GM21619 (cell line): ENCODE data around the gene ERLEC1.
"Not testable (repeated sequence)": the region's sequence is repeated elsewhere in the genome, so short reads cannot be mapped to it uniquely, and the experiment has no call there.

Experiments used
- ATAC-seq: cut with Tn5 transposase; IDR thresholded peaks from one replicate; pipeline ENCODE4 v1.9.1; 2021; ENCODE audit not compliant: unreplicated experiment

ERLEC1 gene

GRCh38 chr2:53829273-53829979, 42.6 kb downstream of the ERLEC1 start:
- no peak for ATAC-seq

- ATAC-seq, result not testable (repeated sequence)
These were observed 43.1 kb downstream of the ERLEC1 start for GRCh38 chr2:53829980-53830290.

DNA sequence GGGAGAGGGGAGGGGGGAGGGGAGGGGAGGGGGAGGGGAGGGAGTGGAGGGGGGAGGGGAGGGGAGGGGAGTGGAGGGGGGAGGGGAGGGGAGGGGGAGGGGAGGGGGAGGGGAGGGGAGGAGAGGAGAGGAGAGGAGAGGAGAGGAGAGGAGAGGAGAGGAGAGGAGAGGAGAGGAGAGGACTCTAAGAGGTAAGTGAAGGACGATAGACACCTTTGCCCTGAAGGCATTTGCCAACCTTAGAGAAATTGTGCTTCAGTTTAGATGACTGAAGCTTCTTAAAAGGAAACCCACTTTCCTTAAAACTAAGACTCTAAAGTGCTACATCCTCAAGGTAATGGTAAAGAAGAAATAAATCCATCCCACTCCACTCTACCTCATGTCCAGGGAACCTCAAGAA, 53.7 kb downstream of the ERLEC1 start:
- ATAC-seq, result no peak

- ATAC-seq, result not testable (repeated sequence)
These were observed 54.8 kb downstream of the ERLEC1 start for GRCh38 chr2:53841651-53842050.

DNA sequence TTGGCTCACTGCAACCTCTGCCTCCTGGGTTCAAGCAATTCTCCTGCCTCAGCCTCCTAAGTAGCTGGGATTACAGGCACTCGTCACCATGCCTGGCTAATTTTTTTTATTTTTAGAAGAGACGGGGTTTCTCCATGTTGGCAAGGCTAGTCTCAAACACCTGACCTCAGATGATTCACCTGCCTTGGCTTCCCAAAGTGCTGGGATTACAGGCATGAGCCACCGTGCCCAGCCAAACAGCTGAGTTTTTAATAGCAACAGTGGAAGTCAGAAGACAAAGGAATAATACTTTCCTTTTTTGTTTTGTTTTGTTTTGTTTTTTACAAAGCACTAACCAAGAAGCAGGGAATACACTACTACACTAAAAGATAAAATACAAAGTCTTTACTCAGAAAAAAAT, 56.0 kb downstream of the ERLEC1 start:
- ATAC-seq, result no peak

DNA sequence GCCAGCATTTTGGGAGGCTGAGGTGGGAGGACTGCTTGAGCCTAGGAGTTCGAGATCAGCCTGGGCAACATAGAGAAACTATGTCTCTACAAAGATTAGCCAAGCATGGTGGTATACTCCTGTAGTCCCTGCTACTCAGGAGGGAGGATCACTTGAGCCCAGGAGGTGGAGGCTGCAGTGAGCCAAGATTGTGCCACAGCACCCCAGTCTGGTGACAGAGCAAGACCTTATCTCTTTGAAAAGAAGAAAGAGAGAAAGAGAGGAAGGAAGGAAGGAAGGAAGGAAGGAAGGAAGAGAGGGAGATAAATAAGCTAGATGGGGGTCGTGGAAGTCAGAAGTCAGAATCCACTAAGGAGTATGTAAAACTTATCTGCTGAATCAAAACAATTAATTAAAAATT, 56.8 kb downstream of the ERLEC1 start:
- ATAC-seq, result no peak

DNA sequence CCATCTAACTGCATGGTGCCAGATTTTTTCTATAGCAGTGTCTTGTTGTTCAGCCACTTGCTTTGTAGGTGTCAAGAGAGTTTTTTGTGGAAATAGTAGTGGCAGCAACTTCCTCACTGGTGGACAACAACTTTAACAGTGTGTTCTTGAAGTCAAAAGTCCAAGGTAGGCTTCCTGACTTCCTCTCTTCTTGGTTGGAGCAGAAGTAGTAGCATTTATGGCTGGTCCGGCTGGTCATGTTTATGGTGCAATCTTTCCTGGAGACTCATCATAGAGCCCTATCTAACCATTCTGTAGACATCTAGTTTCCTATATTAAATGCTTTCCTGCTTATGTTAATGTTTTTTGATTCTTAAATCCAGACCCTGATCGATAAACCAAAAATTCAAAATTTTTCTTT, 61.2 kb downstream of the ERLEC1 start:
- ATAC-seq, result no peak

DNA sequence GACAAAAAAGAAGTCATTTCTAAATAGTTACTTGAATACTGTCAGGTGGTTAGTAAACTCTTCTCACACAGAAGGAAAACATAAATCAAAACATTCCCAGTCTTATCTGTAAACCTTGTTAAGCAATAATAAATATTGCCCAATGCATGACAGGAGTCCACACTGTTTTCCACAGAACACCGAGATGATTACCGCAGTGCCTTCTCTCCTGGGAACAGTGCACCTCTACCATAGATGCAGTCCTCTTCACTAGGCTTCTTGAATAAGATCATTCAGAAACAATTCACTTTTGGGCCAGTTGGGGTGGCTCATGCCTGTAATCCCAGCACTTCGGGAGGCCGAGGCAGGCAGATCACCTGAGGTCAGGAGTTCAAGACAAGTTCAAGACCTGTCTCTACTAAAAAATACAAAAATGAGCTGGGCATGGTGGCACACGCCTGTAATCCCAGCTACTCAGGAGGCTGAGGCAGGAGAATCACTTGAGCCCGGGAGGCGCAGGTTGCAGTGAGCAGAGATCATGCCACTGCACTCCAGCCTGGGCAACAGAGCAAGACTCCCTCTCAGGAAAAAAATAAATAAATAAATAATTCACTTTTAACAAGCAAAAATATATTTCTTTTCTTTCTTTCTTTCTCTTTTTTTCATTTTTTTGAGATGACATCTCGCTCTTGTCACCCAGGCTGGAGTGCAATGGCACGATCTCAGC, 64.4 kb downstream of the ERLEC1 start:
- not testable (repeated sequence) for ATAC-seq

GRCh38 chr2:53852532-53852931, 65.7 kb downstream of the ERLEC1 start:
- no peak for ATAC-seq

- ATAC-seq, result peak; percentile 65
These were observed 67.8 kb downstream of the ERLEC1 start for GRCh38 chr2:53854678-53855077.

GRCh38 chr2:53856272-53856671, 69.4 kb downstream of the ERLEC1 start:
- ATAC-seq, result no peak

DNA sequence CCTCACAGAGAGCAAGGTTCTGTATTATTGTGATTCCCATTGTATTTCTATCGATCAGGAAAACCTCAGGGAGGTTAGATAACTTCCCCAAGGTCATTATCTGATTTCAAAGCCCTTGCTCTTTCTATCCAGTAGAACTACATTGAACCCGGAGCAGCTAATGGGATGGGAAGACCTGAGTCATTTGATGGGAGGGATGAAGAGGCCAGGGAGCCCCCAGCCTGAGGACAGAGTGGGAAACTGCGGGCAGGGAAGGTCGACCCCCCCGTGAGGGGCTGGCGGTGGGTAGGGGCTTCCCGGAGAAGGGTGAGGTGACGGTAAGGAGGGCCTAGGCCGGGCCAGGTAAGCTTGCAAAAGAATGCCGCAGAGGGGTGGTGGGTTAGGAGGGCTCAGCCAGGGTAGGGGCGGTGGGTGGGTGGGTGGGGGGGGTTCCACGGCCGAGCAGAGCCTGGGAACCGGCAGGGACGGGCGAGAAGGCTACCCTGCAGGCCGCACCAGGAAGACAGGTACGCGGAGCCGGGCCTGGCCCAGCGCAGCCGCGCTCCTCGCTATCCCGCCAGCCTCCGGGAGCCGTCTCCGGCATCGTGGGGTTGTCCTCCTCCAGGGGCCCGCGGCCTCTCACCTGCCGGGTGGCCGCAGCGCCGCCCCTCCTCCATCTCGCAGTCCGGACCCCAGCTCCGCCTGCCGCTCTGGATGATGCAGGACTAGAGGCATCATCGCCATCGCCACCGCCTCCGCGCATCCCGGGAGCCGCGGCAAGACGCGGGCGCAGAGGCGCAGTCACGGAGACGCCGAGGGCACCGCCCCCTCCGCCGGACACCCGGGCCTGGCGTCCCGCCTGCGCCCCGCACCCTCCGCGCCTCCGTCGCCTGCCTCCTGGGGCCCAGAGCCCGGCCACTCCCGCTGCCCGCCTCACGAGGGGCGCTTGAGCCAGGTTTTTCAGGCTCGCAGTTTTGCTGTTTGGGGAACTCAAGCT, 72.7 kb downstream of the ERLEC1 start, which contains the start of gene GPR75:
GPR75 (minus strand) TSS at position 762 of the 976 bp plus-strand sequence. CDS start 5,211 bp downstream, outside the sequence.
- no peak for ATAC-seq

DNA sequence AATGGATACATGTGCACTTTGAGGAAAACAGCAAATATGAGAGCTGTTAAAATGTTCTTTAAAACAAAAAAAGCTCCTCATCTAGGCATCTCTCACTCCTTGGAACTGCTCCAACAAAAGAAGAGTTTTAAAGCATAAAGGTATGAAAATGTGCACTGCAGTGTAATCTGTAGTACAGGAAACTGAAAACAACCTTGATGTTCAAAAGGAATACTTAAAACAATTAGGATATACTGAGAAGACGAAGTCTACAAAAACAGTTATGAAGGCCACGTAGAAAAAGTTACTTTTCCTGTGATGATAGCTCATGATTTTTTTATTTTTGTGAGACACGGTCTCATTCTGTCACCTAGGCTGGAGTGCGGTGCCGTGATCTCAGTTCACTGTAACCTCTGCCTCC, 75.0 kb downstream of the ERLEC1 start:
- no peak for ATAC-seq

DNA sequence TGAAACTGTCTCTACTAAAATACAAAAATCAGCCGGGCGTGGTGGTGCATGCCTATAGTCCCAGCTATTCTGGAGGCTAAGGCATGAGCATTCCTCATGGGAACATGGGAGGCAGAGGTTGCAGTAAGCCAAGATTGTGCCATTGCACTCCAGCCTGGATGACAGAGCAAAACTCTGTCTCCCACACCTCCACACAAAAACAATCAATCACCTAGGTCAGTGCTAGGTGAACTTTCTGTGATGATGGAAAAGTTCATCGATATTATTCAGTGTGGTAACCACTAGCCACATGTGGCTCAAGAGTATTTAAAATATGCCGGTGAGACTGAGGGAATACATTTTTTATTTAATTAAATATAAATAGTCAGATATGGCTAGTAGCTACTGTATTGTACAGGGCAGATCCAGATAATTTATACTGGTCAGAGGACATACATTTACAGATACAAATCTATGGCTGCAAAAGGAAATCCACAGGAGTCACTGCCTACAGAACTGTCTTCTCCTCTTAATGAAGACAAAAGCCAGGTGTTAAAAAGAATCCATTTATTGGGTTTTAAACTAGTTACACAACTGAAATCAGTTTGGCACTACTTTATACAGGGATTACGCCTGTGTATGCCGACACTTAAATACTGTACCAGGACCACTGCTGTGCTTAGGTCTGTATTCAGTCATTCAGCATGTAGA, 76.8 kb downstream of the ERLEC1 start:
- ATAC-seq, result no peak

DNA sequence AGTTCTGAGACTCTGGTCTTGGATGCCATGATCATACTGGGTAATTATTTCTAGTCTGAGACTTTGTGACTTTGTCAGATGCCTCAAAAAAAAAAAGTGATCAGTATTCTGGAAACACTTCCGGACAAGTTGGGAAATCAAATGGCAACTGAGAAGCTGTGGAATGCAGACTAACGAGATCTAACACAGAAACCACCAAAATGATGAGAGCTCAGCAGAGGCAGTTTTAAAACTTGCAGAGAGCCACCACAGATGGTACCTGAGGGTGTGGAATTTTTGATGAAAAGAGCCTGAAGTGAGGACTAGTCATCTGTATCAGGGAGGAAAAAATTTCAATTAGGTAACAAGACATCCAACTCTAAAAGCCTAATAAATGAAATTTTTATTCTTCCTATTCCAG, 78.4 kb downstream of the ERLEC1 start:
- no peak for ATAC-seq

DNA sequence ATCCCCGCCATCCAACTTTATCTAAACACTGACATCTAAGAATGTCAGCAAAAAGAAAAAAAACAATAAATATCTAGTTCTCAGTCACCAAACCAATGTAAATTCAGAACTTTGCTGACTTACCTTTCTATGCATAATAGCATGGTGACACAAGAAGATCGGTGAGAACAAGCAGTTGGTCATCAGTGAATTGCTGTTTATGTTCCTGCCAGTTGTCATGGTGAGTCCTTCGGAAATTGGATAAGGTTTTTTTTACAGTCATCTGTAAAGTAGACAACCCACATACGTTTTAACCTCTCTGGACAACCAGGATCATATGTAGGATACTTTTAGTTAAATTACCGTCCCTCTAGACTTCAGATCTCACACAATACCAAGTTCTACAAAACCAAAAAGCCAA, 79.1 kb downstream of the ERLEC1 start:
- no peak for ATAC-seq

- no peak for ATAC-seq
These were observed 80.3 kb downstream of the ERLEC1 start for GRCh38 chr2:53867169-53867568.

- ATAC-seq, result no peak
These were observed 80.9 kb downstream of the ERLEC1 start for GRCh38 chr2:53867773-53868172.
